Pancreas (tissue), 10 donors: Measurements from ENCODE around the gene PTAFR. TPM values are rescaled to one million over a fixed set of nuclear protein-coding genes. Genes with fewer than 3 reads are reported as not detected.

Experiments used
- ATAC-seq, 4 donors: fragments of 200-7000 bp; cut with Tn5 transposase; one replicate each; pipeline versions ENCODE4 v1.8.0 to v1.9.1; 2020; ENCODE audit warnings: mild to moderate bottlenecking in 4 of 4, moderate library complexity in 4 of 4
- DNase-seq, 6 donors: peaks; one replicate each; pipeline ENCODE4 v3.0.0-alpha.2; 2020
- FAIRE-seq: peaks from 2 replicates; lab custom pipeline; 2012; peaks lifted over from hg19 to GRCh38; lab: Jason Lieb, UNC
- H3K27ac ChIP-seq, 4 donors: fragments of 200-600 bp; sonication (generic); 1 replicate in 3 of 4; 2 replicates in 1 of 4; pipeline versions ENCODE4 v1.5.0 to v1.8.0; 2020
- H3K27me3 ChIP-seq, 4 donors: fragments of 200-600 bp; one replicate each; pipeline ENCODE4 v1.8.0; 2021
- H3K36me3 ChIP-seq, 3 donors: fragments of 200-600 bp; sonication (generic) in 1 of 3; one replicate each; pipeline versions ENCODE4 v1.5.0 to v1.8.0; 2020 to 2021
- H3K4me1 ChIP-seq, 3 donors: fragments of 200-600 bp; one replicate each; pipeline ENCODE4 v1.8.0; 2021
- H3K4me3 ChIP-seq, 4 donors: fragments of 200-600 bp; sonication (generic) in 2 of 4; one replicate each; pipeline versions ENCODE4 v1.5.0 to v1.8.0; 2020 to 2021
- H3K9me3 ChIP-seq, 4 donors: fragments of 200-600 bp; one replicate each; pipeline ENCODE4 v1.8.0; 2021
- WGBS, 2 donors: extraction: QIAGEN DNeasy Blood & Tissue Kit; methylation state at CpG; one replicate each; pipeline ENCODE4 v1.1.7; 2013; 5-methylcytosine and 5-hydroxymethylcytosine counted together
- intact Hi-C, 3 donors: fragments of 100-400 bp; cut with DNase I; formaldehyde crosslinking; loops; one replicate each; pipeline versions ENCODE4 v1.11.1 to v1.14.2; 2022
- polyA plus RNA-seq, 2 donors: library from polyadenylated mRNA; stranded (reverse); fragments of 200-250 nt; gene quantifications; one replicate each; pipeline ENCODE4 v1.2.3, GENCODE V29; 2013
- total RNA-seq, 6 donors: library from RNA; stranded (reverse); fragmentation: NEBNext Ultra II Directional in 4 of 6; extraction: Animal tissue kit (Norgen Biotek cat#: 25700) in 4 of 6; gene quantifications; one replicate each; pipeline versions ENCODE4 v1.2.1 to v1.2.4, GENCODE V29; 2021 to 2023
- TF ChIP-seq, protein P1 (sequence below), 4 donors: fragments of 200-600 bp; sonication (generic) in 3 of 4; IDR thresholded peaks; one replicate each; pipeline versions ENCODE4 v1.5.0 to v1.8.0; 2021; ENCODE audit warnings: antibody characterized with exemption in 4 of 4
- donor health status: healthy with polysubstance abuse.
- donor health status: DM: no; HTN: no; CAD: no; lungs with moderate emphysema.
- donor health status: DM: no; HTN: no; CAD: no.
- donor health status: control.
- donor health status: control.
- donor health status: Bipolar disorder and iron deficiency.
- donor health status: DM: yes; HTN: yes; CAD: no.
- donor health status: DM: no; HTN: no; CAD: no.
- donor health status: DM: no; HTN: no; CAD: no.
- donor health status: DM: yes; HTN: yes; CAD: no.

Gene PTAFR
- total and polyA plus RNA-seq, 8 donors, result 0.37 to 13.7 (median 0.92) TPM

DNA sequence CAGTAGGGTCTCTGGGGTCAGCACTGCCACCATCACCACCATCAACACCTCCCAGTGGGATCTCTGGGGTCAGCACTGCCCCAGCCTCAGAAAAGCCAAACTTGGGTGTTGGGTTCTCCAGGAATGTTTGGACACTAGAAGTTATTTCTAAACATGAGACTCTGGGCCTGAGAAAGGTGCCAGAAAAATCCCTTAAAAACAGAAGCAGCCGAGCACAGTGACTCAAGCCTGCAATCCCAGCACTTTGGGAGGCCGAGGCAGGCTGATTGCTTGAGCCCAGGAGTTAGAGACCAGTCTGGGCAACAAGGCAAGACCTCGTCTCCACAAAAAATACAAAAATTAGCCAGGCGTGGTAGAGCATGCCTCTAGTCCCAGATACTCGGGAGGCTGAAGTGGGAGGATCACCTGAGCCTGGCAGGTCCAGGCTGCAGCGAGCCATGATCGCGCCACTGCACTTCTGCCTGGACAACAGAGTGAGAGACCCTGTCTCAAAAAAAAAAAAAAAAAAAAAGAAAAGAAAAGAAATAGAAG is 470 bp downstream of the PTAFR start:
- 76 to 91% methylated on average over 8 of the region's 8 CpGs for WGBS, 2 donors
- H3K36me3 ChIP-seq, result no peaks in the 10 kb centered on the region
- DNase-seq (no peak), ATAC-seq (no peak), FAIRE-seq (no peak)
- H3K9me3 ChIP-seq, result no peaks in the 10 kb centered on the region
- H3K27ac ChIP-seq, result peak overlapping the region in 1 of 4 donors; percentile 41
- peak overlapping the region in 1 of 4 donors; percentile 28 for H3K4me3 ChIP-seq
- H3K4me1 ChIP-seq, result peaks cover 0 to 9% (median 0%) of the 10 kb centered on the region in 3 donors
- TF ChIP-seq, protein P1, sequence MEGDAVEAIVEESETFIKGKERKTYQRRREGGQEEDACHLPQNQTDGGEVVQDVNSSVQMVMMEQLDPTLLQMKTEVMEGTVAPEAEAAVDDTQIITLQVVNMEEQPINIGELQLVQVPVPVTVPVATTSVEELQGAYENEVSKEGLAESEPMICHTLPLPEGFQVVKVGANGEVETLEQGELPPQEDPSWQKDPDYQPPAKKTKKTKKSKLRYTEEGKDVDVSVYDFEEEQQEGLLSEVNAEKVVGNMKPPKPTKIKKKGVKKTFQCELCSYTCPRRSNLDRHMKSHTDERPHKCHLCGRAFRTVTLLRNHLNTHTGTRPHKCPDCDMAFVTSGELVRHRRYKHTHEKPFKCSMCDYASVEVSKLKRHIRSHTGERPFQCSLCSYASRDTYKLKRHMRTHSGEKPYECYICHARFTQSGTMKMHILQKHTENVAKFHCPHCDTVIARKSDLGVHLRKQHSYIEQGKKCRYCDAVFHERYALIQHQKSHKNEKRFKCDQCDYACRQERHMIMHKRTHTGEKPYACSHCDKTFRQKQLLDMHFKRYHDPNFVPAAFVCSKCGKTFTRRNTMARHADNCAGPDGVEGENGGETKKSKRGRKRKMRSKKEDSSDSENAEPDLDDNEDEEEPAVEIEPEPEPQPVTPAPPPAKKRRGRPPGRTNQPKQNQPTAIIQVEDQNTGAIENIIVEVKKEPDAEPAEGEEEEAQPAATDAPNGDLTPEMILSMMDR (IDR thresholded peaks at IDR 0.05), result no peak
- H3K27me3 ChIP-seq, result no peaks in the 10 kb centered on the region
- intact Hi-C loops, result no loop called here

DNA sequence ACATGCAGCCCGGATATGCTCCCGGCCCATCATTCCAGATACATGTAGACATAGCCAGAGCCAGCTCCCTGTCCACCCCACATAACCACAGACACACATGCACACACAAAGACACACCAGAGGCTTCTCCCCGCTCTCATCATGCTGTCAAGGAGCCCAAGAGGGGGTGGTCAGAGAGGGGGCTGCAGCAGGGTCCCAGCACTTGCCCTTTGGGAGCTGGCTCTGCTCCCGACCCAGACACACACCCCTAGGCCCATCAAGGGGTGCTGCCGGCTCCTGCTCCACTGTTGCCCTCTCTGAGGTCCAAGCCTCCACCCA is 2.6 kb downstream of the PTAFR start:
- Histone ChIP-seq H3K4me3 (peak overlapping the region in 1 of 4 donors; percentile 15), H3K27me3 (no peaks in the 10 kb centered on the region), H3K36me3 (no peaks in the 10 kb centered on the region), H3K9me3 (no peaks in the 10 kb centered on the region), H3K4me1 (peaks cover 0 to 9% (median 0%) of the 10 kb centered on the region in 3 donors), H3K27ac (no peak overlapping the region)
- intact Hi-C loops, result no loop called here
- peak in 2 of 4 donors; percentile 10 for ATAC-seq
- TF ChIP-seq, protein P1 (IDR thresholded peaks at IDR 0.05), result no peak
- WGBS, 2 donors, result 67 to 80% methylated on average over 4 to 5 of the region's 5 CpGs
- FAIRE-seq, result no peak
- DNase-seq, result no peak

DNA sequence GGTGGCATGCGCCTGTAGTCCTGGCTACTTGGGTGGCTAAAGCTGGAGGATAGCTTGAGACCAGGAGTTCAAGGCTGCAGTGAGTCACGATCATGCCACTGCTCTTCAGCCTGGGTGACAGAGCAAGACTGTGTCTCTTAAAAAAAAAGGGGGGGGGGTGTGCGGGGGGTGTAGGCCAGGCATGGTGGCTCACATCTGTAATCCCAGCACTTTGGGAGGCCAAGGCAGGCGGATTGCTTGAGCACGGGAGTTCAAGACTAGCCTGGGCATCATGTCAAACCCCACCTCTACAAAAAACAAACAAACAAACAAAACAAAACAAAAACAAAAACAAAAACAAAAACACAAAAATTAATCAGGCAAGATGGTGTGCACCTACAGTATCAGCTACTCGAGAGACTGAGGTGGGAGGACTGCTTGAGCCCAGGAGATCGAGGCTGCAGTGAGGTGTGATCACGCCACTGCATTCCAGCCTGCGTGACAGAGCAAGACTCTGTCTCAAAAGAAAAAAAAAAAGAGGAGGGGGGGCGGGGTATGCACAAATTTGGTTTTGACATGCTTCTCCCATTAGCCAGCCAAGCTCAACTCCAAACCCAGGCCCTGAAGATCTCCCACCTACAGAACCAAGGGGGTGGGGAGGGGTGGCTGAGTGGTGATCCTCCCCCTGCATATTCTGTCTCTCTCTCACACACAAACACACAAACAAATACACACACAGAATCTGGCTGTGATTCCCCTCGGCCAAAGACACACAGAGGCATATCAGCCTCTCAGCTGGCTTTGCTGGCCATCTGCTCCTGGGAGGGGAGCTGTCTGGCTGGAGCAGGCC is 3.1 kb downstream of the PTAFR start:
- TF ChIP-seq, protein P1 (IDR thresholded peaks at IDR 0.05), result no peak
- WGBS, 2 donors, result 68 to 75% methylated on average over 11 of the region's 11 CpGs
- H3K27me3 ChIP-seq, result no peaks in the 10 kb centered on the region
- H3K4me3 ChIP-seq, result peak overlapping the region in 1 of 4 donors; percentile 7
- H3K27ac ChIP-seq, result peak overlapping the region in 2 of 4 donors; percentile 52 to 59
- FAIRE-seq (no peak), DNase-seq (no peak), ATAC-seq (peak in 2 of 4 donors; percentile 9 to 12)
- intact Hi-C loops, result no loop called here
- no peaks in the 10 kb centered on the region for H3K36me3 ChIP-seq
- H3K4me1 ChIP-seq, result peaks cover 0 to 9% (median 0%) of the 10 kb centered on the region in 3 donors
- no peaks in the 10 kb centered on the region for H3K9me3 ChIP-seq

DNA sequence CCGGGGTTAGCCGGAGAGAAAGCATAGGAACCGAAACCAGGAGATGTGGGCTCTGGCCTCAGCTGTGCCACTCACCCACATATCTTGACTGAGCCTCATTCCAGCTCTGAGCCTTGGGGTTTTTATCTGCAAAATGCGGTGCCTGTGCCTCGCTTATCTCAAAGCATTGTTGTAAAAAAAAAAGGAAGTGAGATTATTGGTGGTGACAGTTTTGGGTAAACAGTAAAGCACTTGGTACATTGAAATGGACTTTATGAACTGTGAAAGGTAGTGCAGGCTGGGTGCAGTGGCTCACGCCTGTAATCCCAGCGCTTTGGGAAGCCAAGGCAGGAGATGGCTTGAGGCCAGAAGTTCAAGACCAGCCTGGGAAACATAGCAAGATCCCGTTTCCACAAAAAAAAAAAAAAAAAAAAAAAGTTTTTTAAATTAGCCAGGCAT is 3.8 kb downstream of the PTAFR start:
- Histone ChIP-seq H3K4me3 (peak overlapping the region in 1 of 4 donors; percentile 7), H3K36me3 (no peaks in the 10 kb centered on the region), H3K9me3 (no peaks in the 10 kb centered on the region), H3K27me3 (no peaks in the 10 kb centered on the region), H3K4me1 (peaks cover 0 to 9% (median 0%) of the 10 kb centered on the region in 3 donors), H3K27ac (peak overlapping the region in 3 of 4 donors; percentile 22 to 59 (median 52))
- TF ChIP-seq, protein P1 (IDR thresholded peaks at IDR 0.05), result no peak
- peak; percentile 38 to 79 (median 60) for ATAC-seq
- intact Hi-C loops, result no loop called here
- 13 to 18% methylated on average over 8 of the region's 8 CpGs for WGBS, 2 donors
- DNase-seq, result peak in 1 of 6 donors; percentile 6
- FAIRE-seq, result no peak
